SH-SY5Y (cell line): Measurements from ENCODE around the gene SPINT2.

Experiments
- GATA2 ChIP-seq: IDR thresholded peaks from 2 replicates; pipeline ENCODE4 v1.6.1; 2011; ENCODE audit warnings: mild to moderate bottlenecking, low read depth, low read length
- GATA3 ChIP-seq: IDR thresholded peaks from 2 replicates; pipeline ENCODE4 v1.6.1; 2011; ENCODE audit warnings: low read depth, mild to moderate bottlenecking, low read length, moderate library complexity

GRCh38 chr19:38233740-38234251, 30.6 kb upstream of the SPINT2 start:
- TF ChIP-seq GATA2 (no peak), GATA3 (no peak)
